Lower leg skin (tissue), 3 donors: ENCODE measurements around the gene ZSCAN5C.
"Not testable (repeated sequence)": the region's sequence is repeated elsewhere in the genome, so short reads cannot be mapped to it uniquely, and the experiment has no call there.

Experiments used
- CTCF ChIP-seq, 3 donors: fragments of 450-650 bp; IDR thresholded peaks; one replicate each; pipeline ENCODE4 v1.5.1; 2016; ENCODE audit warnings: antibody characterized with exemption in 3 of 3, mild to moderate bottlenecking in 3 of 3, moderate library complexity in 2 of 3
- POLR2A ChIP-seq, 2 donors: fragments of 450-650 bp; IDR thresholded peaks; one replicate each; pipeline ENCODE4 v1.6.1; 2016 to 2017; ENCODE audit warnings: antibody characterized with exemption in 2 of 2, mild to moderate bottlenecking in 1 of 2, moderate library complexity in 1 of 2

GRCh38 chr19:56176310-56176709 lies 25.8 kb upstream of the ZSCAN5C start:
- not testable (repeated sequence) for TF ChIP-seq CTCF, POLR2A (IDR thresholded peaks at IDR 0.05)
